Glutamatergic neuron (in vitro differentiated cells): ENCODE measurements around the gene ACTL10. TPM values are rescaled to one million over a fixed set of nuclear protein-coding genes. Genes with fewer than 3 reads are reported as not detected.
"Not testable (repeated sequence)": the region's sequence is repeated elsewhere in the genome, so short reads cannot be mapped to it uniquely, and the experiment has no call there.

Experiments
- DNase-seq: peaks from one replicate; pipeline ENCODE4 v3.0.0; 2022
- H3K27ac Mint-ChIP-seq: one replicate; pipeline ENCODE4 v1.8.0; 2020; ENCODE audit warnings: mild to moderate bottlenecking, mixed read lengths, inconsistent platforms; ENCODE audit not compliant: unreplicated experiment
- H3K27me3 Mint-ChIP-seq: one replicate; pipeline ENCODE4 v1.8.0; 2020; ENCODE audit warnings: mild to moderate bottlenecking, moderate library complexity, mixed read lengths, inconsistent platforms; ENCODE audit not compliant: unreplicated experiment
- H3K36me3 Mint-ChIP-seq: one replicate; pipeline ENCODE4 v1.8.0; 2020; ENCODE audit warnings: mild to moderate bottlenecking, mixed read lengths, inconsistent platforms; ENCODE audit not compliant: unreplicated experiment
- H3K4me1 Mint-ChIP-seq: one replicate; pipeline ENCODE4 v1.8.0; 2020; ENCODE audit warnings: mild to moderate bottlenecking, low read depth, mixed read lengths, inconsistent platforms; ENCODE audit not compliant: unreplicated experiment
- H3K4me3 Mint-ChIP-seq: one replicate; pipeline ENCODE4 v1.8.0; 2020; ENCODE audit warnings: mild to moderate bottlenecking, mixed read lengths, inconsistent platforms; ENCODE audit not compliant: unreplicated experiment
- H3K9me3 Mint-ChIP-seq: one replicate; pipeline ENCODE4 v1.8.0; 2020; ENCODE audit warnings: mild to moderate bottlenecking, moderate library complexity, mixed read lengths, inconsistent platforms; ENCODE audit not compliant: unreplicated experiment
- total RNA-seq: library from RNA; stranded (reverse); fragmentation: NEBNext Ultra II Directional; extraction: Animal tissue kit (Norgen Biotek cat#: 25700); gene quantifications from one replicate; pipeline ENCODE4 v1.2.1, GENCODE V29; 2021; ENCODE audit not compliant: unreplicated experiment
- TF ChIP-seq, protein P1 (sequence below): fragments of 200-600 bp; sonication (generic); IDR thresholded peaks from one replicate; pipeline ENCODE4 v1.5.0; 2021; ENCODE audit not compliant: partially characterized antibody, unreplicated experiment

Gene ACTL10
- total RNA-seq, 1 donor from 2014 or later = 1.0 TPM

DNA sequence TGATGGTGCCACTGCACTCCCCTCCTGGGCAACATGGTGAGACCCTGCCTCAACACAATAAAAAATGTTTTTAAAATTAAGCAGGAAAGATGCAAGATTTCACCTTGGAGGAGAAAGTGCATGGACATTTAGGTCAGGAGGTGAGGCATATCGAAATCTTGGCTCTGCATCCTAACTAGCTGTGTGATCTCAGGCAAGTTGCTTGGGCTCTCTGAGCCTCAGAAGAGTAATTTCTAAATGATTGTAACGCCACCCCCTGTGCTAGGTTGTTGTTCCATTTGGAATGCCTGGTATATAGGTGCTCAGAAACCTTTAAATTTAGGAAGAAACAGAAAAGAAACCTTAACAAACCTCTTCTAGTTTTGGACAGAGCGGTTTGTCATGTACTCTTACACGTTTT, 40.6 kb upstream of the ACTL10 start:
- TF ChIP-seq, protein P1, sequence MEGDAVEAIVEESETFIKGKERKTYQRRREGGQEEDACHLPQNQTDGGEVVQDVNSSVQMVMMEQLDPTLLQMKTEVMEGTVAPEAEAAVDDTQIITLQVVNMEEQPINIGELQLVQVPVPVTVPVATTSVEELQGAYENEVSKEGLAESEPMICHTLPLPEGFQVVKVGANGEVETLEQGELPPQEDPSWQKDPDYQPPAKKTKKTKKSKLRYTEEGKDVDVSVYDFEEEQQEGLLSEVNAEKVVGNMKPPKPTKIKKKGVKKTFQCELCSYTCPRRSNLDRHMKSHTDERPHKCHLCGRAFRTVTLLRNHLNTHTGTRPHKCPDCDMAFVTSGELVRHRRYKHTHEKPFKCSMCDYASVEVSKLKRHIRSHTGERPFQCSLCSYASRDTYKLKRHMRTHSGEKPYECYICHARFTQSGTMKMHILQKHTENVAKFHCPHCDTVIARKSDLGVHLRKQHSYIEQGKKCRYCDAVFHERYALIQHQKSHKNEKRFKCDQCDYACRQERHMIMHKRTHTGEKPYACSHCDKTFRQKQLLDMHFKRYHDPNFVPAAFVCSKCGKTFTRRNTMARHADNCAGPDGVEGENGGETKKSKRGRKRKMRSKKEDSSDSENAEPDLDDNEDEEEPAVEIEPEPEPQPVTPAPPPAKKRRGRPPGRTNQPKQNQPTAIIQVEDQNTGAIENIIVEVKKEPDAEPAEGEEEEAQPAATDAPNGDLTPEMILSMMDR = no peak
- Mint-ChIP-seq H3K27ac (no peak overlapping the region), H3K9me3 (peaks cover 2% of the 10 kb centered on the region), H3K27me3 (no peaks in the 10 kb centered on the region), H3K36me3 (no peaks in the 10 kb centered on the region), H3K4me3 (no peak overlapping the region), H3K4me1 (peaks cover 10% of the 10 kb centered on the region)
- DNase-seq = no peak

DNA sequence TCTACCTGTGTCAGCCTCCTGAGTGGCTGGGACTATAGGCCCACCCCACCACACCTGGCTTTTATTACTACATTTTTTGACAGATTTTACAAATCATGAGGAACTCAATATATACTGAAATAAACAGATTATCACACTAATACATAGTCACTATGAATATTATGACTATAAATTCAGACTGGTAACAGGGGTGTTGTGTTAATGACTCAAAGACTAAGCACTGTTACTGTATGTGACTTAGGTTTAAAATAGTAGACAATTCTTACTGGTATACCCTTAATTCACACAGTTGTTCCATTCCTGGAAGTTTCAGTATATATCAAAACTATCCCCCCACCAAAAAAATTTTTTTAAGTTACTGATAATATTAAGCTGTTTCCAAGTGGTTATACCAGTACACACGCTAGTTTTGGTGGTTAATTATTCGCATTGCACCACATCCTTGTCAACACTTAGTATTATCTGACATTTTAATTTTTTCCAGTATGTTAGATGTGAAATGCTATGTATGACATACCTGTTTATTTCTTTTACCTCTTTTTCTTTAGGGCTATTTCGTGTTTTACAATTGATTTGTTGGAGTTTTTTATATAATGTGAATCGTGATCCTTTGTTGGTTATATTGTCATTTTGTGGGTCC, 39.0 kb upstream of the ACTL10 start:
- H3K4me1 Mint-ChIP-seq = peaks cover 3% of the 10 kb centered on the region
- H3K27ac Mint-ChIP-seq = no peak overlapping the region
- no peaks in the 10 kb centered on the region for H3K27me3 Mint-ChIP-seq
- no peak overlapping the region for H3K4me3 Mint-ChIP-seq
- peaks cover 2% of the 10 kb centered on the region for H3K9me3 Mint-ChIP-seq
- TF ChIP-seq, protein P1 = no peak
- no peak for DNase-seq
- H3K36me3 Mint-ChIP-seq = no peaks in the 10 kb centered on the region

DNA sequence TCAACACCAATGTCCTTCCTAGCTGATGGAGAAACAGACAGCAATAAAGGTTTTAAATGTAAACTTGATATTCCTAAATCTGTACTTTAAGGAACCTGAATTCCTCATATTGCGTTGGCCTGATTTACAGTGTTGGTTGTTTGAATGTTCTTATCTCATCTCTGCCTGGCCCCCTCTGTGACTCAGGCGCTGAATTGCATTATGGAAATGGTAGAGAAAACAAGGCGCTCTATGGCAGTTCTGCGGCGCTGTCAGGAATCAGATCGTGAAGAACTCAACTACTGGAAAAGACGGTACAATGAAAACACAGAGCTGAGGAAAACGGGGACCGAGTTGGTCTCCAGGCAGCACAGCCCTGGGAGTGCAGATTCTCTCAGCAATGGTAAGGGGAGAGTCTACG, 37.2 kb upstream of the ACTL10 start:
- peaks cover 2% of the 10 kb centered on the region for H3K9me3 Mint-ChIP-seq
- H3K4me3 Mint-ChIP-seq = no peak overlapping the region
- no peak for DNase-seq
- H3K27me3 Mint-ChIP-seq = no peaks in the 10 kb centered on the region
- TF ChIP-seq, protein P1 = no peak
- no peak overlapping the region for H3K27ac Mint-ChIP-seq
- no peaks in the 10 kb centered on the region for H3K36me3 Mint-ChIP-seq
- H3K4me1 Mint-ChIP-seq = peaks cover 3% of the 10 kb centered on the region

DNA sequence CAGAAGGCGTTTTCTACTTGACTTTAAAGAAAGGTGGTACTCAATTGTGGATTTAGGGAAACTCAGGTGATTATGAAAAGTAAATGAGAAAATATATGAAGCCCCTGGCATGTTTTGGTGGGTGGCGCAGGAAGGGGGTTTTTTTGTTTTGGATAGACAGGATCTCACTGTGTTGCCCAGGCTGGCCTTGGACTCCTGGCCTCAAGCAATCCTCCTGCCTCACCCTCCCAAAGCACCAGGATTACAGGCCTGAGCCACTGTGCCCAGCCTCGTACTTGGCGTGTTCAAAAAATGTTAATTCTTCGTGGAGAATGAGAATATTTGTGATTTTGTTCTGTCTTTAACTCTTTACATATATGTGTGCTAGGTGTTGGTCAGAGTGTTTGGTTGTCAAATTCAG, 36.8 kb upstream of the ACTL10 start:
- H3K27ac Mint-ChIP-seq = no peak overlapping the region
- TF ChIP-seq, protein P1 = no peak
- no peak for DNase-seq
- H3K36me3 Mint-ChIP-seq = no peaks in the 10 kb centered on the region
- H3K4me3 Mint-ChIP-seq = no peak overlapping the region
- peaks cover 5% of the 10 kb centered on the region for H3K4me1 Mint-ChIP-seq
- H3K27me3 Mint-ChIP-seq = peaks cover 2% of the 10 kb centered on the region
- peaks cover 2% of the 10 kb centered on the region for H3K9me3 Mint-ChIP-seq

DNA sequence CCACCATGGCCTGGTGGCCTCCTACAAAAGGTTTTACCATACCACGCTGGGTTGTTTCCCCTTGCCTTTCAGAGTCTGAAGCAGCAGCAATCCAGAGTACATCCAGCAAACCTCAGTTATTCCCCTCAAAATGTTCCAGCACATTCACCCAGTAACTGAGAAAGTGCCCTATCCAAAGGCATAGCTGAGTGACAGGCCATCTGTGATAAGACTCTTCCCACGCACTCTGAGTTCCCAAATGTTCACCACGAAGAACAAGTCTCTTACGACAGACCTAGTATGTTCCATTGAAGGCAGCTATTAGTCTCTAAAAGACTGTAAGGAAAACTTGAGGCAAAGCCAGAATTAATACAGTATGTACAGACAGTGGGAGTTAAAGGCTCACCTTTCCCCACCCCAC, 36.2 kb upstream of the ACTL10 start:
- Mint-ChIP-seq H3K27ac (peak overlapping the region; percentile 50), H3K27me3 (peaks cover 2% of the 10 kb centered on the region), H3K9me3 (peaks cover 2% of the 10 kb centered on the region), H3K36me3 (no peaks in the 10 kb centered on the region), H3K4me1 (peaks cover 5% of the 10 kb centered on the region), H3K4me3 (no peak overlapping the region)
- TF ChIP-seq, protein P1 = no peak
- DNase-seq = no peak

DNA sequence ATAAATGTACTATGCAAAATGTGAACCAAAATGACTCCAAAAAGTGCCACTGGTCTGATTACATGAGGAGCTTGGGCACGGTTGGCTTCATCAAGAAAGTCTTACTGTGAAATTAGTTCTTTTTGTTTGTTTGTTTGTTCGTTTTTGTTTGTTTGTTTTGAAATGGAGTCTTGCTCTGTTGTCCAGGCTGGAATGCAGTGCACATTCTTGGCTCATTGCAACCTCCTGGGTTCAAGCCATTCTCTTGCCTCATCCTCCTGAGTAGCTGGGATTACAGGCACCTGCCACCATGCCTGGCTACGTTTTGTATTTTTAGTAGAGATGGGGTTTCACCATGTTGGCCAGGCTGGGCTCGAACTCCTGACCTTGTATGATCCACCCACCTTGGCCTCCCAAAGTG, 34.8 kb upstream of the ACTL10 start:
- H3K27ac Mint-ChIP-seq, H3K4me3 Mint-ChIP-seq, DNase-seq, H3K27me3 Mint-ChIP-seq, H3K9me3 Mint-ChIP-seq, H3K4me1 Mint-ChIP-seq, H3K36me3 Mint-ChIP-seq: not testable (repeated sequence)
